AG04449 (cell line): ENCODE data around the gene ZIC2.

Source experiments
- CTCF ChIA-PET: fragments of 350-600 bp; formaldehyde crosslinking; extraction: SDS; loops from one replicate; lab custom pipeline; 2021; ENCODE audit warnings: antibody characterized with exemption; lab: Yijun Ruan, JAX
- POLR2A ChIA-PET: fragments of 400-600, 350-600 bp; formaldehyde crosslinking; extraction: SDS; loops from one replicate; lab custom pipeline; 2020; ENCODE audit warnings: antibody characterized with exemption, inconsistent platforms; lab: Yijun Ruan, JAX
- DNase-seq: peaks from one replicate; pipeline ENCODE4 v3.0.0-alpha.2; 2010; ENCODE audit warnings: low read depth, low spot score
- H3K4me3 ChIP-seq: 2 replicates; pipeline ENCODE4 v1.5.1; 2011; ENCODE audit warnings: low read depth, mild to moderate bottlenecking, control low read depth, low read length
- CTCF ChIP-seq: IDR thresholded peaks from one replicate; pipeline ENCODE4 v1.5.1; 2011; ENCODE audit warnings: mild to moderate bottlenecking, moderate library complexity, low read length, control low read depth, inconsistent platforms; ENCODE audit not compliant: insufficient read depth; ENCODE audit errors: missing control alignments

The ZIC2 gene

GRCh38 chr13:99996381-99996973, 14.9 kb downstream of the ZIC2 start:
- DNase-seq, result no peak
- no peak overlapping the region for H3K4me3 ChIP-seq
- CTCF ChIA-PET, result interaction anchor here (0.9 to 1.3 kb wide), 2 partner anchors 12 to 517 kb away, joined by 3 to 4 read pairs; no protein-coding TSS in a partner anchor
- POLR2A ChIA-PET, result no interaction called here
- TF ChIP-seq CTCF, result no peak

- ChIA-PET CTCF (no interaction called here), POLR2A (no interaction called here)
- no peak for DNase-seq
- TF ChIP-seq CTCF, result no peak
- no peak overlapping the region for H3K4me3 ChIP-seq
Observed at GRCh38 chr13:99997702-99998214, 16.2 kb downstream of the ZIC2 start.

GRCh38 chr13:99998261-99998660, 16.7 kb downstream of the ZIC2 start:
- ChIA-PET CTCF (no interaction called here), POLR2A (no interaction called here)
- TF ChIP-seq CTCF, result no peak
- no peak overlapping the region for H3K4me3 ChIP-seq
- DNase-seq, result no peak

GRCh38 chr13:100014621-100015020, 33.0 kb downstream of the ZIC2 start:
- ChIA-PET CTCF (interaction anchor here (0.9 kb wide), 1 partner anchor 22 kb away, joined by 3 read pairs; no protein-coding TSS in a partner anchor), POLR2A (no interaction called here)
- no peak for TF ChIP-seq CTCF
- no peak for DNase-seq
- no peak overlapping the region for H3K4me3 ChIP-seq

GRCh38 chr13:100019780-100020356, 38.3 kb downstream of the ZIC2 start:
- no peak overlapping the region for H3K4me3 ChIP-seq
- ChIA-PET POLR2A (no interaction called here), CTCF (interaction anchor here (1.2 kb wide), 1 partner anchor 104 kb away, joined by 3 read pairs; no protein-coding TSS in a partner anchor)
- no peak for TF ChIP-seq CTCF
- DNase-seq, result no peak

- H3K4me3 ChIP-seq, result no peak overlapping the region
- DNase-seq, result no peak
- CTCF ChIA-PET, result interaction anchor here (0.6 kb wide), 1 partner anchor 85 kb away, joined by 3 read pairs; no protein-coding TSS in a partner anchor
- POLR2A ChIA-PET, result no interaction called here
- no peak for TF ChIP-seq CTCF
Observed at GRCh38 chr13:100022798-100023197, 41.2 kb downstream of the ZIC2 start.
